ENCODE results near the gene HMX1. TPM values are rescaled to one million over a fixed set of nuclear protein-coding genes. Genes with fewer than 3 reads are reported as not detected.

HMX1 gene
- total RNA-seq, 4 donors from 2014 or later: 0.17 TPM; not detected in 3

DNA sequence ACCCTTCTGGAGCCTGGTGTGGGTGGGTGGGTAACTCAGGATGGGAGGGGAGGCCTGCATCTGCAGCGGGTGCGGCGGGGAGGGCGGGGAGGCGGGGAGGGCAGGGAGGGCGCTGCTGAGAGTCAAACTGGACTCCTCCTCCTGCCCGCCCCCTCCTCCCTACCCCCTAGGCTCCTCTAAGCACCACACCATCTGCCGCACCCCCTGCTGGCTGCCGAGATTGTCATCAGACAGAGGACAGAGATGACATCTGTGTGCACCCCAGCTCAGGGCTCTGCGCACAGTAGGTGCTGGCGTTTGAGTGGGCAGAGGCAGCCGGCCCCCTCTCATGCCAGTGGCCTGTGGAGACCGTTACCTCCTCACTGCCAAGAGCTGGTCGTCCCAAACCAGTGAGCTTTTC, 10.6 kb upstream of the HMX1 start:
- peaks cover 0 to 12% (median 5%) of the 10 kb centered on the region in 4 donors for H3K4me1 ChIP-seq
- H3K27ac ChIP-seq (replicated peaks in 1 of 4): no peak overlapping the region
- H3K36me3 ChIP-seq: no peaks in the 10 kb centered on the region
- H3K4me3 ChIP-seq: no peak overlapping the region
- peaks cover 0 to 8% (median 6%) of the 10 kb centered on the region in 4 donors for H3K9me3 ChIP-seq
- peaks cover 0 to 90% (median 16%) of the 10 kb centered on the region in 4 donors for H3K27me3 ChIP-seq
- DNase-seq (ENCODE audit: extremely low spot score): no peak
- intact Hi-C loops (cut with DNase I): no loop called here
- TF ChIP-seq EP300 (IDR thresholded peaks at IDR 0.05): no peak
- no CpG with 5 or more reads among the region's 14 CpGs for WGBS

DNA sequence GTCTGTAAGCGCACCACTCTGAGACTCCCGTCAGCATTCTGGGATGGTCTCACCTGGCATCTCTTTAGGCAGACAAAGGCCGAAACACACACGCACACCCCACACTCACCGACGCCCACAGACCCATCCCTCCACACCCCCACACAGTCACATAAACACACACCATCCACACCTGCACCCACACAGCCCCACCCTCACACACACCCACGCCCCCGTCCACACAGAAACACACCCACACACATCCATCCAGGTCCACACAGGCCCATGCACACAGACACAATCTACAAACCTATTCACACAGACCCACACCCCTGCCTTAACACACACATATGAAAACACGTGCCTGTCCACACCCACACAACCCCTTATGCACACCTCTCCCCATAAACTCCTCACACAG, 9.2 kb upstream of the HMX1 start:
- no peaks in the 10 kb centered on the region for H3K36me3 ChIP-seq
- peaks cover 0 to 90% (median 18%) of the 10 kb centered on the region in 4 donors for H3K27me3 ChIP-seq
- no peak for DNase-seq (ENCODE audit: extremely low spot score)
- H3K9me3 ChIP-seq: no peaks in the 10 kb centered on the region
- intact Hi-C loops (cut with DNase I): no loop called here
- TF ChIP-seq, protein P1, sequence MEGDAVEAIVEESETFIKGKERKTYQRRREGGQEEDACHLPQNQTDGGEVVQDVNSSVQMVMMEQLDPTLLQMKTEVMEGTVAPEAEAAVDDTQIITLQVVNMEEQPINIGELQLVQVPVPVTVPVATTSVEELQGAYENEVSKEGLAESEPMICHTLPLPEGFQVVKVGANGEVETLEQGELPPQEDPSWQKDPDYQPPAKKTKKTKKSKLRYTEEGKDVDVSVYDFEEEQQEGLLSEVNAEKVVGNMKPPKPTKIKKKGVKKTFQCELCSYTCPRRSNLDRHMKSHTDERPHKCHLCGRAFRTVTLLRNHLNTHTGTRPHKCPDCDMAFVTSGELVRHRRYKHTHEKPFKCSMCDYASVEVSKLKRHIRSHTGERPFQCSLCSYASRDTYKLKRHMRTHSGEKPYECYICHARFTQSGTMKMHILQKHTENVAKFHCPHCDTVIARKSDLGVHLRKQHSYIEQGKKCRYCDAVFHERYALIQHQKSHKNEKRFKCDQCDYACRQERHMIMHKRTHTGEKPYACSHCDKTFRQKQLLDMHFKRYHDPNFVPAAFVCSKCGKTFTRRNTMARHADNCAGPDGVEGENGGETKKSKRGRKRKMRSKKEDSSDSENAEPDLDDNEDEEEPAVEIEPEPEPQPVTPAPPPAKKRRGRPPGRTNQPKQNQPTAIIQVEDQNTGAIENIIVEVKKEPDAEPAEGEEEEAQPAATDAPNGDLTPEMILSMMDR (IDR thresholded peaks at IDR 0.05): no peak
- TF ChIP-seq POLR2AphosphoS5 (IDR thresholded peaks at IDR 0.05) (no peak), POLR2A (IDR thresholded peaks at IDR 0.05; ENCODE audit: low read depth) (no peak), EP300 (IDR thresholded peaks at IDR 0.05) (no peak)
- no peak overlapping the region for H3K27ac ChIP-seq (replicated peaks in 1 of 4)
- no peak overlapping the region for H3K4me3 ChIP-seq
- 78% methylated on average over 9 of the region's 9 CpGs for WGBS
- H3K4me1 ChIP-seq: peaks cover 0 to 9% (median 5%) of the 10 kb centered on the region in 4 donors

DNA sequence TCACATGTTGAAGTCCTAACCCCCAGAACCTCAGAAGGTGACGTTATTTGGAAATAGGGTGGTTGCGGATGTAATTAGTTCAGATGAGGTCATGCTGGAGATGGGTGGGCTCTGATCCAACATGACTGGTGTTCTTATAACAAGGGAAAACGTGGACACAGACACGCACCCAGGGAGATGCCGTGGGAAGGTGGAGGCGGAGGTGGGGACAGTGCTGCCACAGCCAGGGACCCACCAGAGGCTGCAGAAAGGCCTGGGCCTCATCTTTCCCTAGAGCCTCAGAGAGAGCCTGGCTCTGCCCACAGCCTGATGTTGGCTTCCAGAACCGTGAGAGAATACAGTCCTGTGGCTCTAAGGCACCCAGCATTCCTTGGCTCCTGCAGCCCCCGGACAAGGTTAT, 7.9 kb upstream of the HMX1 start:
- no peak for DNase-seq (ENCODE audit: extremely low spot score)
- TF ChIP-seq EP300 (IDR thresholded peaks at IDR 0.05) (no peak), POLR2A (IDR thresholded peaks at IDR 0.05; ENCODE audit: low read depth) (no peak), POLR2AphosphoS5 (IDR thresholded peaks at IDR 0.05) (no peak)
- TF ChIP-seq, protein P1 (IDR thresholded peaks at IDR 0.05): no peak
- intact Hi-C loops (cut with DNase I): no loop called here
- Histone ChIP-seq H3K36me3 (no peaks in the 10 kb centered on the region), H3K27ac (replicated peaks in 1 of 4) (no peak overlapping the region), H3K4me3 (no peak overlapping the region), H3K9me3 (no peaks in the 10 kb centered on the region), H3K4me1 (peaks cover 0 to 9% (median 5%) of the 10 kb centered on the region in 4 donors), H3K27me3 (peaks cover 0 to 91% (median 18%) of the 10 kb centered on the region in 4 donors)
- WGBS: 70% methylated on average over 8 of the region's 8 CpGs

DNA sequence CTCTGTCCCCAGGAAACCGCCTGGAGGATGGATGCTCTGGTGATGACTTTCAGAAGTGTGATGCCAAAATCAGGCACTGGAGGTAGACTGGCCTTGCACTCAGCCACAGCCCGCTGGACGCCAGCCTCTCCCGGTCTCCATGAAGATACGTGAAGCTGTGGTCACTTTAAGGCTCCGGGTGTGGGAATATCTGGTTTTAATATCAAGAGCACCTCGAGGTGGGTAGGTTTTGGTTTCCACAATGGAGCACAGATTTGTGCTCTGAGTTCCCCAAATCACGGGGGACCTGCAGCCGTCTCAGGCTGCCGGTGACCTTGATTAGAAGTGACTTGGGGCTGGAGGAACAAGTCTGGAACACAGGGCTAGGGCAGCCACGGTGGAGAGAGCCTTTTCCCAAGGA, 6.8 kb upstream of the HMX1 start:
- intact Hi-C loops (cut with DNase I): no loop called here
- no peak for TF ChIP-seq POLR2A (IDR thresholded peaks at IDR 0.05; ENCODE audit: low read depth)
- Histone ChIP-seq H3K4me3 (no peak overlapping the region), H3K27me3 (peaks cover 0 to 100% (median 26%) of the 10 kb centered on the region in 4 donors), H3K4me1 (peaks cover 0 to 9% (median 5%) of the 10 kb centered on the region in 4 donors), H3K27ac (replicated peaks in 1 of 4) (no peak overlapping the region), H3K9me3 (no peaks in the 10 kb centered on the region), H3K36me3 (no peaks in the 10 kb centered on the region)
- 31% methylated on average over 11 of the region's 11 CpGs for WGBS
- no peak for DNase-seq (ENCODE audit: extremely low spot score)

DNA sequence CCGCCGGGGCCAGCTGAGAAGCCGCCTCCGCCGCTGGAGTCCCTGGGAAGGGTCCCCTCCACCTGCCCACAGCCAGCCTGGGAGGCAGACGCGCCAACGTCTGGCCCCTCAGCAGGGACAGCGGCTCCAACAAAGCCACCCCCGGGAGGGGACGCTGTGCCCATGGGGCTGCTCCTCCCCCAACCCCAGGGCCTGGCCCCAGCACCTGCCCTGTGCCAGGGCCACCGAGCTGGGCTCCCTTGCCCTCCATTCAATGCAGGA, 6.1 kb upstream of the HMX1 start:
- TF ChIP-seq, protein P1 (IDR thresholded peaks at IDR 0.05): no peak
- TF ChIP-seq EP300 (IDR thresholded peaks at IDR 0.05) (no peak), POLR2A (IDR thresholded peaks at IDR 0.05; ENCODE audit: low read depth) (no peak), POLR2AphosphoS5 (IDR thresholded peaks at IDR 0.05) (no peak)
- no peak for DNase-seq (ENCODE audit: extremely low spot score)
- 7% methylated on average over 3 of the region's 12 CpGs for WGBS
- H3K4me1 ChIP-seq: peaks cover 0 to 13% (median 8%) of the 10 kb centered on the region in 4 donors
- H3K4me3 ChIP-seq: no peak overlapping the region
- no peak overlapping the region for H3K27ac ChIP-seq (replicated peaks in 1 of 4)
- H3K9me3 ChIP-seq: no peaks in the 10 kb centered on the region
- intact Hi-C loops (cut with DNase I): no loop called here
- no peaks in the 10 kb centered on the region for H3K36me3 ChIP-seq
- H3K27me3 ChIP-seq: peaks cover 0 to 100% (median 33%) of the 10 kb centered on the region in 4 donors
